Amniotic epithelial cell (primary cell): ENCODE measurements around the gene HDAC10.

Experiments used
- DNase-seq: peaks from one replicate; pipeline ENCODE4 v3.0.0-alpha.2; 2010; ENCODE audit warnings: low read depth

The HDAC10 gene

DNA sequence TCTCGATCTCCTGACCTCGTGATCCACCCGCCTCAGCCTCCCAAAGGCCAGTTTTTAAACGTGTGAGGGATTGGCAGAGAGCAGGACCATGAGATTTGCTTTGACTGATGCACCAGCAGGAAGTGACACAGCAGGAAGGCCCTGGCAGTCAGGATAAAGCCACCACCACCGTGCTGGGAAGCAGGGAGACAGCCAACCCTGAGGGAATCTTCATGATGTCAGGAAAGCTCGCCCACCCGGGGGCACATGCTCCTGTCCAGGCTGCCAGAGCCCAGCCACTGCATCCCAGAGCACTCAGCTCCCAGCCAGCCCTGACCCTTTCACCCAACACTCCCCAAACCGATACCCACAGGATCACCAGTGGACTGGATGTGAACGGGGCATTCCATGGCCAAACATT lies 12.3 kb downstream of the HDAC10 start:
- no peak for DNase-seq

DNA sequence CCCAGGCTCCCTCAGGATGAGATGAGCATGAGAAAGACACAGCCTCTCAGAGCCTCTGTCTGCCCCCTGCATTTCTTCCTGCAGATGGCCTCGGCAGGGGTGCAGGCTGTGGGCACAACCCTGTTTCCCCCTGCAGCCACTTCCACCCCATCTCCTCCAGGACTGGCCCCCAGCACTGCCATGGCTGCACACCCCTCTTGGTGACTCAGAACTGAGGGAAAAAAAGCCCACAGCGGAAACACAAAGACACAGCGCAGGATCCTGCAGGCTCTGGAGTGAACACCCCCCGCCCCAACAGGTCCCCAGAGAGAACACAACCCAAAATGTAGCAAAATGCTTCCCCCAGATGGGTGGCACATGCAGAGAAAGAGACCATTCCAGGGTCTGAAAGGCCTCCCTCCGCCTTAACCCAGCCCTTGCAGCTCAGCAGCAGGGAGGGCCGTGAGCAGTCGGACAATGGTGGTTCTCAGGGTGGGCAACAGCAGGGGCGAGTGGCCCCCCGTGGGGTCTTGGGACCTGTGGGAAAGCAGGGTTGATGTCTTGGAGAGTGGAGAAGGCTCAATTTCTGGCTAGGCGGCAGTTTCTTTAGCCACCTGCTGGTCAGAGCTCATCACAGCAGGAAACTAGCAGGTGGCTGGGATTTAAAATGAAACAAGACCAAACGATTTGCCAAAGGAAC lies 14.2 kb downstream of the HDAC10 start:
- DNase-seq, result peak; percentile 27

DNA sequence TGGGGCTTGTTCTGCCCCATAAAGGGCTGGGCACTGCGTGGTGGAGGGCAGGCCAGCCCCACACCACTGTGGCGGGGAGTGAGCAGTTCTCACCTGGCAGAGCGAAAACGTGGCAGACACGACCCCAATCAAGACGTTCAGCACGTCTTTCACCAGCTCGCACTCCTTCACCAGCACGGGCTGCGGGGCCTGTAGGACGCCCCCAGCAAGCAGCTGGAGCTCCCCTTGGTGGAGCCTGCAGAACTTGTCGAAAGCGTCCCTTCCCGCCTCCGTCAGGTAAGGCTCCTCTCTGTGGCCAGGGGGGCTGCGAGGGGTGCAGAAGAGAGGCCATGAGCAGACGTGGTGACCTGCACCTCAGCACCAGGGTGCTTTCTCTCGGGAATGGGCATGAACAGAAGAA lies 17.8 kb downstream of the HDAC10 start:
- no peak for DNase-seq

DNA sequence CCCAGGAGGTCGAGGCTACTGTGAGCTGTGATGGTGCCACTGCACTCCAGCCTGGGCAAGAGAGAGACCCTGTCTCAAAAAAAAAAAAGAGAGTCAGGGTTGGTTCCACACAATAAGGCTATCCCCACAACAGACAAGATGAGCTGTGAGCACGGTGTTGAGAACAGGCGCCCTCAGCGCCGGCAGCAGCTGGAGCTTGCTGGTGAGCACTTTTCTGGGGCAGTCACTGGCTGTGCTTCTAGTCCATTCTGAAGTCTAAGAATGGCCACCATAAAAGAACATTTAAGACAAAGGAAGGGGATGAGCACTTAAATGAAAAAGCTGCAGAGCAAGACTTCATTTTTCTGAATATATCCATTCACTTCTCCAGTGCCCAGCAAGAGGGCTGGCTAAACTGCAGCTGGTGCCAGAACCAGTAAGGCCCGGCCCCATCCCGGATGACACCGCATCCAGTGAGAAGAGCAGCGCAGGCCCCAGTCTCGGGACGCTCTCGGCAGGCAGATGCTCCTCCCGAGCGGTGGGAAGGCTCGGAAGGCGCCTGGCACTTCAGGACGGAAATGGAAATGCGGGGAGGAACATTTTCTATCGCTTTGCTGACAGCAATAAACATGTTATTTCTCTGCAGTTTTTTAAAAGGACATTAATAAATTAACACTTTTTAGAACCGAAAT lies 18.4 kb downstream of the HDAC10 start:
- no peak for DNase-seq

DNA sequence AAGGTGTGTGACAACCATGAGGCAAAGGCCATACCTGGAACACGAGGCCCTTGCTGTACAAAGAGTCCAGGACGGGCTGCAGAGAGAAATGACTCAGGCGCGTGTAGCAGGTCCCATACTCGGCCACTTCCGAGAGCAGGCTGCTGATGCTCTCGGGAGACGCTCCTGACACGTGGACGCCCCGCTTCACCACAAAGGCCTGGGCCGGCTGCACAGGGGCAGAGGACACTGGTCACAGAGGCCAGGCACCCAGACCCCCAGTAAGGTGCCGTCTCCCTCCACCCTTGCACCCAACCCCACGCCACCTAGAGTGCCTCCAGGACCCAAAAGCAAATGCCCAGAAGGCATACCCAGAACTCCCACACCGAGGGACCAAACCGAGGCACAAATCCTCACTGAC lies 21.7 kb downstream of the HDAC10 start:
- no peak for DNase-seq

DNA sequence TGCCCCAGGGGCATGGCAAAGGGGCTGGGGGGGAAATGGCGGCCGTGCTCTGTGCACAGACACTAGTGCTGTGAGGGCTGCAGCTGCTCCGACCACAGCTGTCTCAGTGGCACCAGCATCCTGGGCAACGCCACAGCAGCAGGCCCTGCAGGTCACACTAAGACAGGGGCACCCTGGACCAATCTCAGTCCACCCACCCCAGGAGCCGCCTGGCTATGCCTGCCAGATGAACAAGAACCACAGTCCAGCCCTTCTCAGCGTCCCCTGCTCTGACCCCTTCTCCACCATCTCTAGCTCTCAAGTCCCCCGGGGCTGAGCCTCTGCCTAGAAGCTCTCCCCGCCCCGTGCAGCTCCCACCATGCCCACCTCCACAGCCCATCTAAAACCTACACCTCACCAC lies 22.7 kb downstream of the HDAC10 start:
- DNase-seq, result no peak

DNA sequence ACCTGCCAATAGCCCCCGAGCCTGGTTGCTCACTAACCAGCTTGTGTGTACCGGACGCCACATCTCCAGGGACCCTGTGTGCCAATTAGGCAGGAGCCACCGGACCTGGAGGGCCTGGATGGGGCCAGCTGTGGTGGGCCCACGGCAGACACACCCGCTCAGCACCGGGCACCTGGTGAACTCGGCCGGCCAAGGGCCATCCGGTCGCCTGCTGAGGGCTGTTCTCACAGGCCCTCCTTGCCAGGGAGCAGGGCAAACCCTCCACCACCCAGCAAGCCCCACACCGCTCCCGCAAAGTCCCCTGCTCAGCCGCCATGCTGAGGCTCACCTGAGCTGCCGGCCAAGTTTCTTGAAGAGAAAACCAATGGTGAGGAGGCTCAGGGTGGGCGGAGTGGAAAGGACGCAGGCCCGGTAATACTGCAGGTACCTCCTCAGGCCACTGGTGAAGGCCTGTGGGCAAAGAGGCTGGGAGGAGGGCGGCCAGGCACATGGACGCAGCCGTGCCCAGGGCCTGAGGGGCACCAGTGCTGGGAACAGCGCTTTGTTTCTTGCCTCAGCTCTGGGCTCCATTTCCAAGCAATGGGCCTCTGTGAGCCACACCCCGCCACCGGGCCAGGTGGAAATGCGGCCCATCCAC lies 23.4 kb downstream of the HDAC10 start:
- DNase-seq, result no peak

DNA sequence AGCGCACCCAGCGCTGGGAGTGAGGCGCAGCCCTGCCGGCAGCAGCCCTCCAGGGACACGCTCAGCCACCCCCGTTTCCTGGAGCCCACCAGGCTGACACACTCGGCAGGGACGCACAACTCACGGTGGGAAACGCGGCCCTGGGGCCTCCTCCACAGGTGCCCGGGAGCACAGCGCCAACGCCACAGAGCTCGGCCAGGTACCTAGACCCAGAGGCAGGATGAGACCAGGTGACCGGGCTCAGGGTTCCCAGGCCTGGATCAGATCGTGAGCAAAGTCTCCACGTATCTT lies 24.2 kb downstream of the HDAC10 start:
- DNase-seq, result no peak

DNA sequence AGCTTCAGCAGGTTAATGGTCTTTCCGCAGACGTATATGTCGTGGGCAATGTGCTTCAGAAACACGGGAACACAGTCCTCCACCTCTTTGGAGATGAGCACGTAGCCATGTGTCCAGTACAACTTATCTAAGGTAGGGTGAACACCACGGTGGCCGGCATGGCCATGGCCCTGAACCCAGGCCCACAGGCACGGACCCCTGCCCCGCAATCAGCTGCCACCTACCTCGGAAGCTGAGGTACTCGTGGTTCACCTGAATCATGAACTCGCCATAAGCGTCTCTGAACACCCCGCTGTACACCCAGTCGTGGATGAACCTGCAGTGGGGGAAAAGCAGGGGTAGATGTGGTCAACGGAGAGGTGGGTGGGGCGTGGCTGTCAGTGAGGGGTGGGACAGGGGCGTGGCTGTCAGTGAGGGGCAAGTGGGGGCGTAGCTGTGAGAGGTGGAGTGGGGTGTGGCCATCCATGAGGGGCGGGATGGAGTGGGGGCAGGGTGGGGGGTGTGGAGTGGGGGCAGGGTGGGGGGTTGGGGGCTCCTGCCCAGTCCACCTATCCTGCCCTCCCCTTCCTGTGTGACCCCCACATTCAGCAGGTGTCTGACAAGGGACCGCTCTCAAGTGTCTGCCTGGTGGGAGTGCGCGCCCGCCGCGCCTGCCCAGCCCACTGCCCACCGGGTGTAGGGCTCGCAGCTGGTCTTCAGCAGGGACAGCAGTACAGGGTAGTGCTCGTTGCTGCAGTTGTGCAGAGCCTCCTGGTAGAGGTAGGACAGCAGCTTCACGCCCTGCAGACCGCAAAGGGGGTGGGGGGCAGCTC lies 24.8 kb downstream of the HDAC10 start:
- no peak for DNase-seq

DNA sequence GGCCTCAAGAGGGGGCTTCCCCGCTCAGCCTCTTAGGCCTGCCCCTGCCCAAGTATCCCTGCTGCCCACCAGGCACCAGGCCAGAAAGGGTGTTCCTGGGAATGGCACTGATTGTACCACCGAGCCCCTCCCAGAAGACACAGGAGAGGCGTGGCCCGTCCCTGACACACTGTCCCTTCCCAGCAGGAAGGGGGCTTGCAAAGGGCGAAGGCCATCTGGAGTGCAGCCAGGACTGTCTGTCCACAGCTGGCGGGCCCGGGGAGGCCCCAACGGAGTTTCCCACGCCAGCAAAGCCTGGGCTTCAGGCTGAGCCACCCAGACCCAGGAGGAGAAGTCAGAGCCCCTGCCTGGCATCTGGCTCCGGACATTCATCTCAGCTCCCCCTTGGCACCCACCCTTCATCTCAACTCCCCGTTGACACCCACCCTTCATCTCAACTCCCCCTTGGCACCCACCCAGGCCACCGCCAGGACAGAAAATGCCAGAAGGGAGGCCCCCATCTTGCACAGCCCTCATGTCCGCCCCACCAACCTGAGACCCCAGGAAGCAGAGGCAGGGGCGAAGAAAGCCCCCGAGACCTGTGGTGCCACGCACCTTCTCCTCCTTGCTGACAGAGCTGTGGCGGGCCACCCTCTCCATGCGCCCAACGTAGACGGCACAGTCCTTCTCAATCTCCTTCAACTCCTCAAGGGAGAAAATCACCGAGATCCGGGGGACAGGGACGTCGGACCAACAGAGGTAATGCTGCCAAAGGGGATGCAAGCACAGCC lies 25.7 kb downstream of the HDAC10 start:
- DNase-seq, result no peak

DNA sequence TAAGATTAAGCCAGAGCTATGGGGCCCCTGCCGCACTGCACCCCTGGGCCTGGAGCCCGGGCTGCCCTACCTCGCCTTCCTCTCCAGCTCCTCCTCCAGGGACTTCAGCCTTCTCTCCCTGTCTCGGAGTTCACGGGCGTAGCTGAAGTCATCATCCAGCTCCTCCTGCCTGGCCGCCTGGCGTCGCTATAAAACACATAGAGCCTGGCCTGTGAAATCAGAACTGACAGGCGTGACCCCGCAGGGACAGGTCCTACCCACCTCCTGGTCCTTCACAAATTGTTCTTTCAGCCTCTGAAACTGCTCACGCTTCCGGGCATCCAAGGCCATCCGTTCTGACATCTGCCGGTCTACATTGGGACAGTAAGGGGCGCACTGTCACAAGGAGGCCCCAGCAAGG lies 27.0 kb downstream of the HDAC10 start:
- no peak for DNase-seq

DNA sequence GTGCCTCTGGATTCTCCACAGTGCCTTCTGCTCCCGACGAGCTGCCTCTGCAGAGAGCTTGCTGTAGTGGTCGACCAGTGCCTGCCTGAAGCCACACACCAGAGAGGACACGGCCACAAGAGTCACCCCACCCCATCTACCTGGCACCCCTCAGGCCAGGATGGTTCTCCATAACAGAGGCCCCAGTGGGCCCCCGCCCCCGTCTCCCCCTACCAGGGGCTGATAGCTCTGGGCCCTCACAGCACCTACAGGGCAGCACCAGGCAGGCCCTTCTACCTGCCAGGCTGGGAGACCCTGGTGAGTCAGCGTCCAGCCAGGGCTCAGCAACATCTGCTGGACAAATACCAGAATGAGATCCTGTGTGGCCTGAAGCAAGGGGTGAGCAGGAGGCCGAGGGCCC lies 28.6 kb downstream of the HDAC10 start:
- DNase-seq, result no peak

DNA sequence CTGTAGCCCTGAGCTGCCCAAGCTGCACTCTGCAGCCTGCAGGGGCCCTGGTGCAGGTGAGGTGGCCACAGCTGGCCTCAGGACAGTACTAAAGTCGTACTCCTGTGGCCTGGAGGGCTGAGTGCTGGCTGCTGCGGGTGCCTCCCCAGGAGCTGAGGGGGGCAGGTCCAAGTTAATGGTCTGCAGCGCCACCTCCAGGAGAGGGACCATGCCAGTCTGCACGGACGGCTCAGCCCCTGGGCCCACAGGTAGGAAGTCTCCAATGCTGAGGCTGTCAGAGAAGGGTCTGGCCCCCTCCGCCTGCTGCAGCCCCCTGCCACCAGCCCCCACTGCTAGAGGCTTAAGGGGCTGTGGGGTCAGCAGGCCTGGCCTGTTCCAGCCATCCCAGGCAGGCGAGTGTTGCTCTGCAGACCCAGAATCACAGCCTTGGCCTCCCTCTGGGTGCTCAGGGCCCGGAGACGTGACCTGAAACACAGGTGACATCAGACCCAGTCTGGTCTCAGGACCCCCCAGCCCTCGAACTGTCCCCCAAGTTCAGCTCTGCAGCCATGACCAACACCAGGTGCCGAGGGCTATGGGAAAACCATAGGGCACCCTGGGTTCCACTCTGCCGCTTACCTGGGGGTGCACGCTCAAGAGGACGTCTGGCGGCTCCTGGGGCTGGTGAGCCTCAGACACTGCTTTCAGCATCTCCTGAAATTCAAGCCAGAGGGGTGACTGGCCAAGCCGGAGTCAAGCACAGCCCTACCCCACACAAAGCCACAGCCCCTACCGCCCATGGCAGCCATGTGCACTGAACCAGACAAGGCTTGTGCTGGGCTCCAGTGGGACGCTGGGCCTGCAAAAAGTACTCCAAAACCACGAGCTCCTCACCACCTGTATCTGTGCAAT lies 29.4 kb downstream of the HDAC10 start:
- no peak for DNase-seq

DNA sequence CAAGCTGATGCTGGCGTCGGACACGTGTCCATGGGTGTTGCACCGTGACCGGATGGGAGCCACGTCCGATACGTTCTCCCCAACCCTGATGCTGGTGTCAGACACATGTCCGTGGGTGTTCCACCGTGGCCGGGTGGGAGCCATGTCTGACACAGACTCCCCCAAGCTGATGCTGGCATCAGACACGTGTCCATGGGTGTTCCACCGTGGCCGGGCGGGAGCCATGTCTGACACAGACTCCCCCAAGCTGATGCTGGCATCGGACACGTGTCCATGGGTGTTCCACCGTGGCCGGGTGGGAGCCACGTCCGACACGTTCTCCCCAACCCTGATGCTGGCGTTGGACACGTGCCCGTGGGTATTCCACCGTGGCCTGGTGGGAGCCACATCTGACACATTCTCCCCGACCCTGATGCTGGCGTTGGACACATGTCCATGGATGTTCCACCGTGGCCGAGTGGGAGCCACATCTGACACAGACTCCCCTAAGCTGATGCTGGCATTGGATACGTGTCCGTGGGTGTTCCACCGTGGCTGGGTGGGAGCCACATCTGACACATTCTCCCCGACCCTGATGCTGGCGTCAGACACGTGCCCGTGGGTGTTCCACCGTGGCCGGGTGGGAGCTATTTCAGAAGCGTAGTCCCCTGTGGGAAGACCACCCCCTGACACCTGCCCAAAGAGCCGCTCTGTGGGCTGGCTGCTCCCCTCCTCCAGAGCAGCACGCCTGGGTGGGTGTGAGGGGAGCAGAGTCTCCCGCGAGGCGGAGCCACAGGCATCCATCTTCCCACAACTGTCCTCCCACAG lies 30.3 kb downstream of the HDAC10 start:
- DNase-seq, result no peak

DNA sequence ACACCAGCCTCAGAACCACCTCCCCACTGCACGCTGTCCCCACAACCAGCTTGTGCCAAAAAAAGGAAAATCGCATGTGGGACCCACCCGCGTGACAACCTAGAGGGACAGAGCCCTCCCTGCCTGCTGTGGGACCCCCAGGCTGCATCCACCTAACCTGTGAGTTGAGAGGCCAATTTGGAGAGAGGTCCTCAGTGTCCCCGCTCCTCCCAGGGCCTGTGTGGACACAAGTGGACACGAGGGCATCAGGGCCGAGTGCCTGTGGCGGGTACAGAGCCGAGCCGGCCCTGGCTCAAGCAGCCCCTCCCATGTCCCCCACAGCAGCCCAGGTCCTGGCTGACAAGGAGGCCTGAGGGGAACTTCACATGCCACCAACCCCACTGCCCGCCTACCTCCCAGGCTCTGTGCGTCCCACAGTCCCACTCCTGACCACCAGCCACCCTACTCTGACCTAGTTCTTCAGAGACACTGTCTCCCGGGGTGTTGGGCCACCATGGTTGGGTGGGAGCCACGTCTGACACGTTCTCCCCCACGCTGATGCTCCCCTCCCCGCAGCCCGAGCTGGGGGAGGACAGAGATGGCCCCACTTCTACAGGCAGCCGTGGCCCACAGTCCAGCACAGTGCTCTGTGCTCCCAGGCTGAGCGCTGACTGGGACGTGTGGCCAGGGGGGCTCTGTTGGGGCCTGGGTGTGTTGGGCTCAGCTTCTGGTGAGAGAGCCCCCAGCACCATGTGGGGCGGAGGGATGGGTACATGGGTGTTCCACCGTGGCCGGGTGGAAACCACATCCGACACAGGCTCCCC lies 31.1 kb downstream of the HDAC10 start:
- DNase-seq, result no peak

DNA sequence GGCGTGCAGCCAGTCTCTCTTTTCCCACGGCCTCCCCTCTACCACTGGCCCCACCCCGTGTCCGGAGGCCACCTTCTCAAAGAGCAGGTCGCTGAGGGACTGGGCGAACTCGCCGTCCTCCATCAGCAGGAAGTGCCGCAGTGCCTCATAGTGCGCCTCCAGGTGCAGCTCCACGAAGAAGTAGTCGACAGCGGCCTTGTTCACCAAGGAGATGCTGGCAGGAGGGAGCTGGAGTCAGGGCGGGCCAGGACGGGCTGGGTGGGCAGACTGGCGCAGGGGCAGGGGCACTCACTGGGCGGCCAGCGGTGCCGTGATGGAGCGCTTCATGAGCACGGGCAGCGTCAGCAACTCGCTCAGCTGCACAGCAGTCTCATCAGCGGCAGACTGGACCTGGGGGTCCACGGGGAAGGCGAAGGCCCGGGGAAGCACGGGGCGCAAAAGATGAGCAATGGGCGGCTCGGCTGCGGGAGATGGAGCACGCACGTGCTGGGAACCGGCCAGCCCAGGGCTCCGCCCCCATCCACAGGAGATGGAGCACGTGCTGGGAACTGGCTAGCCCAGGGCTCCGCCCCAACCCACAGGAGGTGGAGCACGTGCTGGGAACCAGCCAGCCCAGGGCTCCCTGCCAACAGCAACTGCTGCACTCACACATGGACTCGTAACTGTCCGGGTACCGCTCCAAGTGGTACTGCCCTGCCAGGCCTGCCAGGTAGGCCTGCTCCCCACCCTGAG lies 31.9 kb downstream of the HDAC10 start:
- DNase-seq, result peak; percentile 87

DNA sequence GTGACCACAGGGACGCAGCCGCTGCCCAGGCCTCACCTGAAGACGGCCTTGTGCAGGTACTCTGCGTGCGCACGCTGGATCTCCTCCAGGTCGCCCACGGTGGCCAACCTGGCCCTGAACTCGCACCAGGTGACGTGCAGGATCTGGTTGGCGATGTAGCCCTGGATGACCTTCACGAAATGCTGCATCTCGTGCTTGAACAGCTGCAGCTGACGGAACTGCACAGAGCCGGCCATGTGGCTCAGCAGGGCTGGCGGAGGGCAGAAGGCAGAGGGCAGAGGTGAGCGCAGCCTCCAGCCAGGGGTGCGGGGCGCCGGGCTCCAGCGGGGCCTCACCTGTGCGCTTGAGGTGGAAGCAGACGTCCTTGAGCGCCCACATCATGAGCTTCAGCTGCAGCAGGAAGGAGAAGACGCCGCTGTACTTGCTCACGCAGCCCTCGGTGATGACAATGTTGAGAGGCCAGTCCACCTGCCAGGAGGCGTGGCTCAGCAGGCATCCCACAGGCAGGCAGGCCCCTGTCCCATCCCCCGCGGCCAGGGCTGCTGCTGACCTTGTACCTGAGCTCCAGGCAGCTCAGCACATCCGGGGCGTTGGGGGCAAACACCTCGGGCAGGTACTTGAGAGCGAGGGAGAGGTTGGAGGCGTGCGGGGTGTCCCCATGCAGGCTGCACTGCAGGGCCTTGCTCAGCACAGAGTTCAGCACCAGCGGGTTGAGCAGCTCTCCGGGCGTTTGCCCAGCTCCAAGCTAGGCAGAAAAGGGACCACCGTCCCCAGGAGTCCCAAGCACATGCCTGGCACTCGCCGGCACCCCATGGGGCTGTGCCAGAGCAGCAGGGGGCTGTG lies 32.7 kb downstream of the HDAC10 start:
- no peak for DNase-seq
